HepG2 (cell line): Measurements from ENCODE around the gene NUP35.

Source experiments
- ARNT ChIP-seq: fragments of 450-650 bp; IDR thresholded peaks from 2 replicates; pipeline ENCODE4 v1.6.1; 2017
- EP300 ChIP-seq, 3 experiments: sonication (generic) in 1 of 3; formaldehyde crosslinking in 1 of 3; IDR thresholded peaks; 2 replicates each; pipeline versions ENCODE4 v1.5.1 to v1.6.1; 2011 to 2020; ENCODE audit warnings: low read depth in 2 of 3, low read length in 2 of 3, borderline replicate concordance in 1 of 3, improper control_type of control experiment in 1 of 3, mild to moderate bottlenecking in 1 of 3, missing genetic modification reagents in 1 of 3, moderate library complexity in 1 of 3
- GABPB1 ChIP-seq: IDR thresholded peaks from 2 replicates; pipeline ENCODE4 v1.6.1; 2016; ENCODE audit warnings: mild to moderate bottlenecking, missing genetic modification reagents, moderate library complexity, missing compliant biosample characterization
- HNF4G ChIP-seq, 2 experiments: sonication (generic) in 1 of 2; formaldehyde crosslinking in 1 of 2; IDR thresholded peaks; 2 replicates each; pipeline versions ENCODE4 v1.4.0 to v1.6.1; 2011 to 2020; ENCODE audit warnings: borderline replicate concordance in 2 of 2, low read depth in 2 of 2, mild to moderate bottlenecking in 2 of 2, low read length in 1 of 2, missing genetic modification reagents in 1 of 2, moderate library complexity in 1 of 2
- KLF11 ChIP-seq: IDR thresholded peaks from 2 replicates; pipeline ENCODE4 v1.6.1; 2016; ENCODE audit warnings: missing compliant biosample characterization
- POLR2AphosphoS5 ChIP-seq: IDR thresholded peaks from 2 replicates; pipeline ENCODE4 v1.6.1; 2012; ENCODE audit warnings: low read depth, low read length
- REPIN1 ChIP-seq: sonication (generic); formaldehyde crosslinking; IDR thresholded peaks from 2 replicates; pipeline ENCODE4 v1.8.0; 2022; ENCODE audit warnings: missing genetic modification reagents, low read depth, mild to moderate bottlenecking, borderline replicate concordance
- RFX5 ChIP-seq: IDR thresholded peaks from 2 replicates; pipeline ENCODE4 v1.6.1; 2011; ENCODE audit warnings: low read depth, low read length, improper control_type of control experiment
- TBP ChIP-seq: sonication (generic); formaldehyde crosslinking; IDR thresholded peaks from 2 replicates; pipeline ENCODE4 v1.5.0; 2020; ENCODE audit warnings: missing genetic modification reagents
- ZNF282 ChIP-seq: fragments of 450-650 bp; IDR thresholded peaks from 2 replicates; pipeline ENCODE4 v1.6.1; 2018; ENCODE audit not compliant: partially characterized antibody
- TF ChIP-seq, protein P1 (sequence below): sonication (generic); formaldehyde crosslinking; IDR thresholded peaks from 2 replicates; pipeline ENCODE4 v1.5.0; 2020; ENCODE audit warnings: mild to moderate bottlenecking, low read depth, missing genetic modification reagents, borderline replicate concordance

DNA sequence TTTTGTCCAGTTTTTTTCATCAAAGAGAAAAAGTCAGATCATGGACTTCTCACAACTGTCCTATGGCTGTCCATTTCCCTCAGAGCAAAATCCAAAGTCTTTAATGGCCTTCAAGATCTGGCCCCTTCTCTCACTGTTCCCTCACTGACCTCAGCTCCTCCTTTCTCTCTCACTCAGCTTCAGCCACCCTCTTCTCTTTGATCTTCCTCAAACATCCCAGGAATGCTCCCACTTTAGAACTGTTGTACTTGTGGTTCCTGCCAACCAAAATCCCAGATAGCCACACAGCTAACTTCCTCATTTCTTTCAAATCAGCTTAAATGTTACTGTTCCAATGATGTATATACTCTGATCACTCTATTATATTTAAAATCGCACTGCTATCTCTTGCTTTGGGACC, 82.9 kb downstream of the NUP35 start:
- TF ChIP-seq ARNT (no peak), EP300 (IDR thresholded peaks at IDR 0.05; ENCODE audit: low read depth in 2 of 2, low read length in 2 of 2) (no peak), EP300 (CRISPR knock-in tag; IDR thresholded peaks at IDR 0.05; ENCODE audit: borderline replicate concordance) (no peak), REPIN1 (no peak), KLF11 (no peak), TBP (CRISPR knock-in tag) (no peak), RFX5 (no peak), HNF4G (IDR thresholded peaks at IDR 0.05; ENCODE audit: borderline replicate concordance, low read depth, low read length) (no peak), HNF4G (CRISPR knock-in tag; IDR thresholded peaks at IDR 0.05; ENCODE audit: borderline replicate concordance, low read depth) (no peak), ZNF282 (no peak), POLR2AphosphoS5 (no peak), GABPB1 (CRISPR knock-in tag) (no peak)
- TF ChIP-seq, protein P1, sequence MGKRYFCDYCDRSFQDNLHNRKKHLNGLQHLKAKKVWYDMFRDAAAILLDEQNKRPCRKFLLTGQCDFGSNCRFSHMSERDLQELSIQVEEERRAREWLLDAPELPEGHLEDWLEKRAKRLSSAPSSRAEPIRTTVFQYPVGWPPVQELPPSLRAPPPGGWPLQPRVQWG, result no peak
